ENCODE measurements around the gene SEPTIN6.
A peak's percentile ranks its signal among the peaks of the same experiment; 100 is the strongest.

Gene SEPTIN6

DNA sequence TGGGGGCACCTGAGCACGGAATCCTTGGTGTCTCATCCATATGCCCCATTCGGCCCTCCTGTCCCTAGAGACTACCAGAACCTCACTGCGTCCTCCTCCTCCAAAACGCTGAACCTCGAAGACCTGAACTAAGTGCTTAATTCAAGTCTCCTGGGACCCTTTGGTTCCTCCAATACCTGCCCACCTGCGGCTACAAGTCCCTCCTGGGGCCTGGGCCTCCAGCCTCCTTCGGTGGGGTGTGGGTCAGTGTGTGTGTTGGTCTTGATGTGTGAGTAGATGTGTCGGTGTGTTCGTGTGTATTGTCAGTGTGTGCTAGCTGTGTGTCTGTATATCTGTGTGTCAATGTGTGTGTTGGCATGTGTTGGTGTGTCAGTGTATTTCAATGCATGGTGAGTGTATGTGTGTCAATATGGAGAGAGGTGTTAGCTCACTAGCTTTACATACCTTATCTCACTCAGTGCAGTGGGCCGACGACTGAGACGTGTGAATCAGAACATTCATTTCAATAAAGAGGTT, 2.6 kb upstream of the SEPTIN6 start:
- Histone ChIP-seq H3K4me2 (ENCODE audit: low read length) (peak overlapping the region; percentile 97), H3K4me3 (ENCODE audit: low read length) (peak overlapping the region; percentile 99), H3K27ac (ENCODE audit: low read length) (no peak overlapping the region), H3K4me1 (ENCODE audit: low read length) (peaks cover 56% of the 10 kb centered on the region), H3K79me2 (ENCODE audit: low read length) (peaks cover 24% of the 10 kb centered on the region), H4K20me1 (ENCODE audit: insufficient read depth, low read length) (peaks cover 13% of the 10 kb centered on the region), H3K9me3 (ENCODE audit: insufficient read depth, low read length) (no peaks in the 10 kb centered on the region), H3K27me3 (ENCODE audit: low read depth, low read length) (peaks cover 2% of the 10 kb centered on the region; the same call in 1 of the 2 replicates), H3K36me3 (replicated peaks; ENCODE audit: low read depth, low read length) (peaks cover 4% of the 10 kb centered on the region), H2AFZ (ENCODE audit: low read depth, low read length) (peak overlapping the region; percentile 80), H3K9ac (ENCODE audit: low read length) (peak overlapping the region; percentile 87)
- TF ChIP-seq EZH2phosphoT487 (IDR thresholded peaks at IDR 0.05; ENCODE audit: low read depth) (no peak), CTCF (IDR thresholded peaks at IDR 0.05; ENCODE audit: low read depth, low read length) (no peak)

DNA sequence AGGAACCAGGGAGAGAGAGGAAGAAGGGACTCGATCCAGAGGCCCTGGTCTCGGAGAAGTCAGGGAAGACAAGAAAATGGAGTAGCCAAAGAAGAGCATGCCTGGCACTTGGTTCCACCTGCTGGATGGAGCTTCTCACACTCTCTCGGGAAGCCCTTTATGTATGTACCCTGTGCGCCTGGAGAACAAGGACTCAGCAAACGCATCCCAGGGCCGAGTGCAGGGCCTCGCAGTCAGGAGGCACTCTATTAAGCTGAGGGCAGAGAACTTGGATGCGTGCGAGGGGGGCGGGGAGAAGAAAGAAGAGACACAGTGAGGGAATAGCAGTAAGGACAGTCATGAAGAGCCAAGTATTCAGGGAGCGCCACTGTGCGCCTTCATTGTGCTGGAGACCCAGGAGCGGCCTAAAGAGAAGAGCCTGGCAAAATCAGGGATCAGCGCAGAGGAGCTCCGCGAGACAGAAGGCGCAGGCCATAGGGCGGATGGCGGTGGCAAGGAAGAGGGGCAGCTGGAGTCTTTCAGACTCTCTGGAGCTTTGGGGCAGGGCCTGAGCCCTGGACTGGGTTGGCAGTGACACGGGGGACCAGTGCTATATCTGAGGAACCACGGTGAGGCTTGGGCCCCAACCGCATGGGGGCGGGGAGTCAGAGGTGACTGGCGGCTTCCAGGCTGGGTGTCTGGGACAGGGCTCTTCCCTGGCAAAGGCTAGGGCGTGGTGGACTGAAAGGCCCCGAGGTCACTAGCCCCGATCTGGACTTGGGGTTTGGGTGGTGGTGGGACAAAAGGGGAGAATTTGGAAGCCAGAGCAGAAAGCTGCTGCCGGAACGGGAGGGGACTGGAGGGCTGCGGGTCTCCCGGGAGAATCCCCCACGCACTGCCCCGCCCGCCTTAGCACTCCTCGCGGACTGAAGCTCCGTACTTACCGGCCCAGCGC, 1.9 kb upstream of the SEPTIN6 start:
- H3K4me1 ChIP-seq (ENCODE audit: low read length): peaks cover 61% of the 10 kb centered on the region
- TF ChIP-seq EZH2phosphoT487 (IDR thresholded peaks at IDR 0.05; ENCODE audit: low read depth): no peak
- peak; percentile 22 for TF ChIP-seq CTCF (IDR thresholded peaks at IDR 0.05; ENCODE audit: low read depth, low read length)
- peak overlapping the region; percentile 80 for H2AFZ ChIP-seq (ENCODE audit: low read depth, low read length)
- H3K4me2 ChIP-seq (ENCODE audit: low read length): peak overlapping the region; percentile 97
- H3K79me2 ChIP-seq (ENCODE audit: low read length): peaks cover 31% of the 10 kb centered on the region
- peak overlapping the region; percentile 99 for H3K4me3 ChIP-seq (ENCODE audit: low read length)
- H3K36me3 ChIP-seq (replicated peaks; ENCODE audit: low read depth, low read length): peaks cover 6% of the 10 kb centered on the region
- H3K27ac ChIP-seq (ENCODE audit: low read length): no peak overlapping the region
- peak overlapping the region; percentile 87 for H3K9ac ChIP-seq (ENCODE audit: low read length)
- H3K9me3 ChIP-seq (ENCODE audit: insufficient read depth, low read length): no peaks in the 10 kb centered on the region
- peaks cover 2% of the 10 kb centered on the region; the same call in 1 of the 2 replicates for H3K27me3 ChIP-seq (ENCODE audit: low read depth, low read length)
- H4K20me1 ChIP-seq (ENCODE audit: insufficient read depth, low read length): peaks cover 19% of the 10 kb centered on the region

- peaks cover 40% of the 10 kb centered on the region for H3K79me2 ChIP-seq (ENCODE audit: low read length)
- H3K9ac ChIP-seq (ENCODE audit: low read length): peak overlapping the region; percentile 87
- H3K4me3 ChIP-seq (ENCODE audit: low read length): peak overlapping the region; percentile 99
- peaks cover 2% of the 10 kb centered on the region; the same call in 1 of the 2 replicates for H3K27me3 ChIP-seq (ENCODE audit: low read depth, low read length)
- TF ChIP-seq CTCF (IDR thresholded peaks at IDR 0.05; ENCODE audit: low read depth, low read length) (no peak), EZH2phosphoT487 (IDR thresholded peaks at IDR 0.05; ENCODE audit: low read depth) (no peak)
- peaks cover 12% of the 10 kb centered on the region for H3K36me3 ChIP-seq (replicated peaks; ENCODE audit: low read depth, low read length)
- peak overlapping the region; percentile 84 for H3K27ac ChIP-seq (ENCODE audit: low read length)
- H3K9me3 ChIP-seq (ENCODE audit: insufficient read depth, low read length): no peaks in the 10 kb centered on the region
- peak overlapping the region; percentile 35; the same call in 1 of the 2 replicates for H2AFZ ChIP-seq (ENCODE audit: low read depth, low read length)
- H3K4me2 ChIP-seq (ENCODE audit: low read length): peak overlapping the region; percentile 97
- H4K20me1 ChIP-seq (ENCODE audit: insufficient read depth, low read length): peaks cover 24% of the 10 kb centered on the region
- H3K4me1 ChIP-seq (ENCODE audit: low read length): peaks cover 67% of the 10 kb centered on the region
Observed at GRCh38 chrX:119693996-119694451, 1.1 kb upstream of the SEPTIN6 start.

All from OCI-LY3 (cell line).